ENCODE results near the gene AMT.
A peak's percentile ranks its signal among the peaks of the same experiment; 100 is the strongest.

Gene AMT, protein sequence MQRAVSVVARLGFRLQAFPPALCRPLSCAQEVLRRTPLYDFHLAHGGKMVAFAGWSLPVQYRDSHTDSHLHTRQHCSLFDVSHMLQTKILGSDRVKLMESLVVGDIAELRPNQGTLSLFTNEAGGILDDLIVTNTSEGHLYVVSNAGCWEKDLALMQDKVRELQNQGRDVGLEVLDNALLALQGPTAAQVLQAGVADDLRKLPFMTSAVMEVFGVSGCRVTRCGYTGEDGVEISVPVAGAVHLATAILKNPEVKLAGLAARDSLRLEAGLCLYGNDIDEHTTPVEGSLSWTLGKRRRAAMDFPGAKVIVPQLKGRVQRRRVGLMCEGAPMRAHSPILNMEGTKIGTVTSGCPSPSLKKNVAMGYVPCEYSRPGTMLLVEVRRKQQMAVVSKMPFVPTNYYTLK

GRCh38 chr3:49422379-49423248 lies at the start of gene AMT:
Gene AMT (minus strand): TSS chr3:49422473. CDS start chr3:49422450, 23 bp downstream.
- DNase-seq (ENCODE audit: low read depth) = no peak

DNA sequence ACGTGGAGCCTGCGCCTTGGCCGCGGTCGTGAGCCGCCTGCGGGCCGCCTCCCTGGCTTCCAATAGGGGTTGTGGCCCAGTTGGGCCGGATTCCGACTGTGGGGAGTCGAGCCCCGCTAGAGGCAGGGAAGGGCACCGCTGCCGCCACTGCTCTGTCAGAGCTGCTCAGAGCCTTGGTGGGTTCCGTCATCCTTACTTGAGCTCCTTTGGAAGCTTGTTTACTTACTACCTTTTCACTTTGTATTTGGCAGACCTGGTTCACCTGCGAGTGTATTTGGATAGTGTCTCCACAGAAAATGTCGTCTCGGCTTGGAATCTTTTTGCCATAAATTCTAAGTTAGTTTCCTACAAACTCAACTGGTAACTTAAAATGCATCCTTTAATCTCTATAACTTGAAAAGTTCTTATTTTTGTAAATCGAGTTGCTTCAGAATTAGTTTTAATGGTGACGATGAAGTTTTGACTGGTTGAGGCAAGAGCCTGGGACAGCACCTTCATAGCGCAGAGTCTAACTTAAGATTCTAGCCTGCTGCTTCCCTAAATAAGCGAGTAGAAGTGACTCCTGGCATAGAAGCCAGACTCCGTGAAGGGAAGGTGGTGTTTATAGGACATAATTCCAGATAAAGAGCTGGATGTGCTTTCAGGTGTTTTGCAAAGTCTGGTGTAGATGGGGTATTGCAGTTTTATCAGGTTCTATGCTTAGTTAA lies 48.6 kb upstream of the AMT start:
- no peak for DNase-seq (ENCODE audit: low read depth)

- peak; percentile 98 for DNase-seq (ENCODE audit: low read depth)
Measured at GRCh38 chr3:49469936-49470713, 47.9 kb upstream of the AMT start, which contains the start of gene DAG1. Gene DAG1 (plus strand): TSS chr3:49470267. CDS start chr3:49510535, 40,268 bp downstream.

DNA sequence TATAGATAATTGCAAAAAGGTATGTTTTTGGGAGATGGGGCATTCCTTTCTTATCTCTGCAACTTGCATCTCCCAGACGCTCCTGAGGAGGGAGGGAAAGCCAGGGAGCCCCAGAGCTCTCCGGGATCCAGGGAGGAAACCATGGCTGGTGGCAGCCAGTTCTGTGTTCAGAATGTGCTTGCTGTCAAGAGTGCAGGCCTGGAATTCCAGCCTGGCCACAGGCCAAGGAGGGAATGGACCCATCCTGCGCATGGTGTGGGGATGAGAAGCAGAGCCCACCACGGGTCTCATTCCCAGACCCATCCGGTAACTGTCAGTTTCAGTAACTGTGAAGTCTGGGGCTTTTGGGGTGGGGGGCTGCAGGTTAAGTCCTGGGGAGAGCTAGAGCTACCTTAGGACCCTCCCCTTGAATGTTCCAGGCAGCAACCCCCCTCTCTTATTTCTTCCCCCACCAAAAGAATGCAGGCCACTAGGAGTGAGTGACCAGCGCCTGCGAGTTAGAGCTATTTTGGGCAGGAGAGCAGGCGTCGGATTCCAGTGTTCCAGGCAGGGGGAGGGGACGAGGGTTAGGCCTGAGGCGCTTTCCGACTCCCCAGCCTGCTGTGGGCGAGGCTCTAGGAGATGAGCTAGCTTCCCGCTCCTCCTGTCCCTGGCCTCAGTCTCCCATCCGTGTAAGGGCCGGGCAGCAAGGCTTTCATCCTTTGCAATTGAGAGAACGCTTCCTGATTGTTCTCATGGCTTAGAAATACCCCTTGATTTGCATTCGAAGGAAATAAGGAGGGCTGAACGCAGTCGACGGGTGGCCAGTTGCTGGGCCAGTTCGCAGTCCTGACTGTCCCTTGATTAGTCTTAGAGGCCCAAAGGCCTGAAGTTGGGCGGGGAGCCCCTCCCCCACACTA lies 47.0 kb upstream of the AMT start:
- no peak for DNase-seq (ENCODE audit: low read depth)

- no peak for DNase-seq (ENCODE audit: low read depth)
Measured at GRCh38 chr3:49466085-49466484, 43.8 kb upstream of the AMT start.

DNA sequence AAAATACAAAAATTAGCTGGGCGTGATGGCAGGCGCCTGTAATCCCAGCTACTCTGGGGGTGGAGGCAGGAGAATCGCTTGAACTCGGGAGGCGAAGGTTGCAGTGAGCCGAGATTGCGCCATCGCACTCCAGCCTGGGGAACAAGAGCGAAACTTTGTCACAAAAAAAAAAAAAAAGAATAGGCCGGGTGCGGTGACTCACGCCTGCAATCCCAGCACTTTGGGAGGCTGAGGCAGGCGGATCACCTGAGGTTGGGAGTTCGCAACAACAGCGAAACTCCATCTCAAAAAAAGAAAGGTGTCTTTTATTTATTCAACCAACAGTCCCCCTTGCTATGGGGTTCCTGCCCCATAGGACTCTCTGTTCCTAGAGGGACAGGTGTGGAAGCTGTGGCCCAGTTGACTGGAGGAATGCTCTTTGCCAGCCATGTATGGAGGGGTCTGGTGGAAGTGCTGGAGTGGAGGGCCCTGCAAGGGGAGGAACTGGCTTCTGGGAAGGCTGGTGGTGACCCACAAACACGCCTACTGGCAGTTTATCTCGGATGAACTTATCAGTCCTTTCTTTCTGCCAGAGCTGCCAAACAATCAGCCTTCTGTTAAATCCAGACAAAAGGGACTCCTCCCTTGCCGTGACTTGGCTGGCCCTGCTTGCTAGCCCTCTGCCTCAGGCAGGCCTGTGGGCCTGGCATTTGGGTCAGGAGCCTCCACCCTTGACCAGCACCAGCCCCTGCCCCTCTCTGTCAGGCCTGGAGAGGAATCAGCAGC lies 43.2 kb upstream of the AMT start:
- no peak for DNase-seq (ENCODE audit: low read depth)

- no peak for DNase-seq (ENCODE audit: low read depth)
Measured at GRCh38 chr3:49462222-49462621, 39.9 kb upstream of the AMT start.

- DNase-seq (ENCODE audit: low read depth) = no peak
Measured at GRCh38 chr3:49461443-49462171, 39.3 kb upstream of the AMT start.

DNA sequence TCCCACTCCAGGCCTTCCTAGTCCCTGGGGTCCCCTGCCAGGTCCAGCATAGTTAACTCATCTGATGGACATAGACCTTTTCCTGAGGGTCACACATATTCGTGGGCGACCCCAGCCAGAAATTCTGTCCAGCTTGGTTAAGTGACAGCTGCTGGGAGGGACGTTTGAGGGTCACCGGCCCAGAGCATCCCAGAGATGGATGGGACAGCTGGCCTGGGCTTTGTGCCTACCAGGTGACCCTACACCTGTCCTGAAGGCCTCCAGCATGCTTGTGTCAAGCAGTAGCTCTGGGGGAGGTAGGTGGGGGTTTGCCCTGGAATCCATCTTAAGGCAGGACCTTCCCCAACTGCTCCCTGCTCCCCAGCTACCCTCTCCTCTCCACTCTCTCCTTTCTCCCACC lies 38.7 kb upstream of the AMT start:
- no peak for DNase-seq (ENCODE audit: low read depth)

DNA sequence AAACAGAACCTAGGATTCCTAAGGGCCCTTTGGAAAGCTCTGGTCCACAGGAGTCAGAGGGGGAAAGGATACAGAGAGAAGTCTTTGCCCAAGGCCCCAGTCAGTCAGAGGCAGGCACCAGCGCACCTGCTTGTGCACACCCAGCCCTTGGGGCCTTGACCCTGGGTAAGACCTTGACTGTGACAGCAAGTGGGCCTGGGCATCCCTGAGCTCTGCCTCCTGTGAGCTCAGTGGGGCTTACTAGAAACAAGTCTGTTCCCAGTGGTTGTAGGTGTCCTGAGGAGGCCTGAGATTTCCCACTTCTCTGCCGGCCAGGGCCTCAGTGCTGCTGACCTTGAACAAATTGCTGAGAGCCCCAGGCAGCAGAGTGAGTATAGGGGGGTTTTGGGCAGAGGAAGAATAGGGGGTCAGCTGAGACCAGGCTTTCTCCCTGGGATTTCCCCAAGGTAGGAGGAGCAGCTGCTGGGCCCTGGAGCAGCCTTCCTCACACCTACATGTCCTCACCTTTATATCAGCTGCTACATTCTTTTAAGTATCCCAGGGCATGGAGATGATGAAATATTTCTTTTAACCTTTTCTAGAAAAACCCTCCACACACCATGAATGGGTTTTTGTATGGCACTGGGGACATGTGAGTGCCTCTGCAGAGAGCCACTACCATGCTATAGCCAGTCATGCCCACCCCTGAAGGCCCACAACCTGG lies 38.1 kb upstream of the AMT start:
- no peak for DNase-seq (ENCODE audit: low read depth)

GRCh38 chr3:49456466-49456865 lies 34.2 kb upstream of the AMT start:
- DNase-seq (ENCODE audit: low read depth) = no peak

DNA sequence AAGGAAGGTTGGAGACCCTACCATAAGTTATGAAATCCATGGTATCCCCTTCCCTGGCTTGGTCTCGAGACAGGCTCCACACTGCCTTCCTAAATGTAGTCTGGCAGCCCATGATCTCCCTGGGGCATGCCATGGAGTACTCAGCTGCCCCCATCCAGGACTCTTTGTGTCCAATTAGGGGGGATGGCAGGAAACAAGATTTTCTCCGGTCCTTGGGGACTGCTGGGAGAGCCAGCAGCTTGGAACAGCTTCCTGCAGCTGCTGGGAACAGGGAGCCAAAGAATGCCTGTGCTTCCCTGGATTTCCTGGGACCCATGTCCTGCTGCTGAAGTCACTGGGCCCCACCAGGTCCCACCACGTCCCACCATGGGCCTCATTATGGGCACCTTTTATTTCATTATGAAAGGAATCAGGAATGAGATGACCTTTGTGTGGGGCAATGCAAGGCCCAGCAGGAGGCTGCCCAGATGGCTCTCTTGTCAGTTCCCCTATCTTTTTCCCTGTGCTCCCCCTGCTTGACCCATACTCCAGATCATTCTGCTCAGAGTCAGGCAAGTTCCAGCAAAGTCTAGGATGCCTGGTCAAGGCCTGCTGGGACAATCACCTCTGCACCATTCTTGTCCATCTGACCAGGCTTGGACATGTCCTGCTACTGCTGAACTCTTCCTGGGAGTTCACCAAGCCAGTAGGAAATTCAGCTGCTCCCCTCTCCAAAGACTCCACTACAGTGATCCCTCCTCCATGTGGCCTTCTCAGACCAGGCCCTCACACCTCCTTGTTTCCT lies 32.8 kb upstream of the AMT start:
- no peak for DNase-seq (ENCODE audit: low read depth)

DNA sequence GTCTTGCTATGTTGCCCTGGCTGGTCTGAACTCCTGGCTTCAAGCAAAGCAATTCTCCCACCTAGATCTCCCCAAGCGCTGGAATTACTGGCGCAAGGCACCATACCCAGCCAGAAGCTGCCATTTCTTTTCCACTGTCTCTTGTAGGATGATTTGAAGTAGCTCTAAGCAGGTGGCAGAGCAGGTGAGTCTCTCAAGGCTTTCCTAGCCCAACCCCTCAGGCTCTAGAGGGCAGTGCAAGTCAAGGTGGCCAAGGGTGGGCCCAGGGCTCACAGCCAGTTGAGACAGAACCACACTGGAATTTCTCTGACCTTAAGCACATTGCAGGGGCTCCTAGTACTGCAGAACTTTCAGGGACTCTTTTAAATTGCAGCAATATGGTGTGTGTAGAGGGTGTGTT lies 32.2 kb upstream of the AMT start:
- DNase-seq (ENCODE audit: low read depth) = no peak

GRCh38 chr3:49453621-49454020 lies 31.3 kb upstream of the AMT start:
- DNase-seq (ENCODE audit: low read depth) = no peak

GRCh38 chr3:49445391-49445790 lies 23.1 kb upstream of the AMT start:
- no peak for DNase-seq (ENCODE audit: low read depth)

- DNase-seq (ENCODE audit: low read depth) = no peak
Measured at GRCh38 chr3:49434731-49435130, 12.5 kb upstream of the AMT start.

GRCh38 chr3:49428752-49429080 lies 6.4 kb upstream of the AMT start:
- DNase-seq (ENCODE audit: low read depth) = no peak

DNA sequence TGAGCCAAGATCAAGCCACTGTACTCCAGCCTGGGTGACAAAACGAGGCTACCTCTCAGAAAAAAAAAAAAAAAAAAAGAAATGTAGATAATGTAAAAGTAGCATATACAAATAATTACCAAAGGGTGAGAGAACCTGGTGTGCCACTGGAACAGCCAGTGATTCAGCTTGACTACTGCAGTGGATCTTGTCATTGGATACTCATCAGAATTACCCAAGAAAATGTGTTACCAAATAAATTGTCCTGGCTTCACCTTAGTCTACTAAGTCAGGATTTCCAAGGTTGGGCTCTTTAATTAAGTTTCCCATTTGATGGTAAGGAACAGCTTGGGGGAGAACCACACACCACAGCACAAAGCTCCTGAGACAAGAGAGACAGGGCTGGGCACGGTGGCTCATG lies 5.3 kb upstream of the AMT start:
- no peak for DNase-seq (ENCODE audit: low read depth)

Data from activated T-cell treated with anti-CD3 and anti-CD28 coated beads for 48 hours (primary cell).